SU-DHL-6 (cell line): ENCODE measurements around the gene IL33.

Experiments
- H2AFZ ChIP-seq: fragments of 200-600 bp; sonication (generic); 2 replicates; pipeline ENCODE4 v1.6.1; 2014; ENCODE audit warnings: low read depth, mild to moderate bottlenecking, moderate library complexity, mixed read lengths, antibody characterized with exemption, low read length; ENCODE audit not compliant: severe bottlenecking
- H3F3A ChIP-seq: fragments of 200-600 bp; shearing (Covaris generic); 2 replicates; pipeline ENCODE4 v1.6.0; 2016; ENCODE audit warnings: antibody characterized with exemption, mild to moderate bottlenecking; ENCODE audit not compliant: insufficient read depth
- H3K27ac ChIP-seq: fragments of 200-600 bp; sonication (generic); 2 replicates; pipeline ENCODE4 v1.5.1; 2016; ENCODE audit warnings: low read depth, mild to moderate bottlenecking, low read length, moderate library complexity, mixed read lengths
- H3K27me3 ChIP-seq: fragments of 200-600 bp; sonication (generic), shearing (Covaris generic); 2 replicates; pipeline ENCODE4 v1.6.0; 2014; ENCODE audit warnings: mild to moderate bottlenecking, low read length
- H3K36me3 ChIP-seq: fragments of 200-600 bp; sonication (generic); 2 replicates; pipeline ENCODE4 v1.6.1; 2014; ENCODE audit warnings: mild to moderate bottlenecking, low read length, mixed read lengths
- H3K4me2 ChIP-seq: fragments of 300-600, 200-600 bp; shearing (Covaris generic), sonication (generic); 2 replicates; pipeline ENCODE4 v1.6.0; 2014; ENCODE audit warnings: low read length, low read depth, mild to moderate bottlenecking; ENCODE audit not compliant: poor library complexity, severe bottlenecking
- H3K4me3 ChIP-seq: fragments of 200-600 bp; sonication (generic); 2 replicates; pipeline ENCODE4 v1.5.1; 2014; ENCODE audit warnings: antibody characterized with exemption, low read length, mild to moderate bottlenecking, mixed read lengths; ENCODE audit not compliant: insufficient read depth, poor library complexity, severe bottlenecking
- H3K79me2 ChIP-seq: fragments of 200-600 bp; sonication (generic); 2 replicates; pipeline ENCODE4 v1.6.1; 2014; ENCODE audit warnings: mild to moderate bottlenecking, low read length, moderate library complexity; ENCODE audit not compliant: insufficient read depth
- H3K9ac ChIP-seq: fragments of 200-600 bp; sonication (generic); 2 replicates; pipeline ENCODE4 v1.7.0; 2014; ENCODE audit warnings: mild to moderate bottlenecking, low read length
- H3K9me2 ChIP-seq: fragments of 200-600 bp; sonication (generic); replicated peaks from 2 replicates; pipeline ENCODE4 v1.6.1; 2014; ENCODE audit warnings: low read length; ENCODE audit not compliant: insufficient read depth
- H3K9me3 ChIP-seq: fragments of 200-600 bp; sonication (generic); 2 replicates; pipeline ENCODE4 v1.6.1; 2014; ENCODE audit warnings: low read length, mixed read lengths; ENCODE audit not compliant: insufficient read depth
- H4K20me1 ChIP-seq: fragments of 200-600 bp; sonication (generic); 2 replicates; pipeline ENCODE4 v1.6.1; 2014; ENCODE audit warnings: low read depth, mild to moderate bottlenecking, antibody characterized with exemption, low read length, moderate library complexity, mixed read lengths
- EZH2phosphoT487 ChIP-seq: fragments of 200-600 bp; sonication (generic), shearing (Covaris generic); conservative IDR thresholded peaks from 2 replicates; pipeline ENCODE4 v1.6.1; 2018; ENCODE audit warnings: mild to moderate bottlenecking, antibody characterized with exemption, low read length, moderate library complexity, mixed read lengths
- TF ChIP-seq, protein P1 (sequence below): fragments of 200-600 bp; sonication (generic); IDR thresholded peaks from one replicate; pipeline ENCODE4 v1.5.1; 2017; ENCODE audit warnings: antibody characterized with exemption, mild to moderate bottlenecking, low read length, moderate library complexity; ENCODE audit not compliant: insufficient read depth, poor library complexity, severe bottlenecking

The IL33 gene

DNA sequence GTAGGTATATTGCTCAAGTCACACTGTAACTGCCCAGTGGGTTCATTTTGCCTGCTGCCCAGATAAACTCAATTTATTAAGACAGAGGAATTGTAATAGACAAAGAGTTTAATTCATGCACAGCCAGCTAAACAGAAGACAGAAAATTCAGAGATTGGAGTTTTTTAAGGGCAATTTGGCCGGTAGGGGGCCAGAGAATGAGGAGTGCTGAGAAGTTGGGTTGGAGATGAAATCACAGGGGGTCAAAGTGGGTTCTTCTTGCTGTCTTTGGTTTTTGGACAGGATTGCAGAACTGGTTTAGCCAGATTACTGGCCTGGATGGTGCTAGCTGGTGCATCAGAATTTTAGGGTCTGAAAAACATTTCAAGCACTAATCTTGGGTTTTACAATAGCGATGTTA lies 20.7 kb upstream of the IL33 start:
- no peak overlapping the region for H3K9ac ChIP-seq
- H4K20me1 ChIP-seq: no peaks in the 10 kb centered on the region
- H3K4me2 ChIP-seq: no peak overlapping the region
- no peaks in the 10 kb centered on the region for H3K79me2 ChIP-seq
- H3F3A ChIP-seq: no peaks in the 10 kb centered on the region
- no peak overlapping the region for H2AFZ ChIP-seq
- H3K27me3 ChIP-seq: no peaks in the 10 kb centered on the region
- H3K27ac ChIP-seq: no peak overlapping the region
- TF ChIP-seq, protein P1, sequence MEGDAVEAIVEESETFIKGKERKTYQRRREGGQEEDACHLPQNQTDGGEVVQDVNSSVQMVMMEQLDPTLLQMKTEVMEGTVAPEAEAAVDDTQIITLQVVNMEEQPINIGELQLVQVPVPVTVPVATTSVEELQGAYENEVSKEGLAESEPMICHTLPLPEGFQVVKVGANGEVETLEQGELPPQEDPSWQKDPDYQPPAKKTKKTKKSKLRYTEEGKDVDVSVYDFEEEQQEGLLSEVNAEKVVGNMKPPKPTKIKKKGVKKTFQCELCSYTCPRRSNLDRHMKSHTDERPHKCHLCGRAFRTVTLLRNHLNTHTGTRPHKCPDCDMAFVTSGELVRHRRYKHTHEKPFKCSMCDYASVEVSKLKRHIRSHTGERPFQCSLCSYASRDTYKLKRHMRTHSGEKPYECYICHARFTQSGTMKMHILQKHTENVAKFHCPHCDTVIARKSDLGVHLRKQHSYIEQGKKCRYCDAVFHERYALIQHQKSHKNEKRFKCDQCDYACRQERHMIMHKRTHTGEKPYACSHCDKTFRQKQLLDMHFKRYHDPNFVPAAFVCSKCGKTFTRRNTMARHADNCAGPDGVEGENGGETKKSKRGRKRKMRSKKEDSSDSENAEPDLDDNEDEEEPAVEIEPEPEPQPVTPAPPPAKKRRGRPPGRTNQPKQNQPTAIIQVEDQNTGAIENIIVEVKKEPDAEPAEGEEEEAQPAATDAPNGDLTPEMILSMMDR: peak; percentile 20
- TF ChIP-seq EZH2phosphoT487: no peak
- H3K4me3 ChIP-seq: no peak overlapping the region
- H3K9me2 ChIP-seq: no peaks in the 10 kb centered on the region
- H3K9me3 ChIP-seq: no peaks in the 10 kb centered on the region
- H3K36me3 ChIP-seq: no peaks in the 10 kb centered on the region

DNA sequence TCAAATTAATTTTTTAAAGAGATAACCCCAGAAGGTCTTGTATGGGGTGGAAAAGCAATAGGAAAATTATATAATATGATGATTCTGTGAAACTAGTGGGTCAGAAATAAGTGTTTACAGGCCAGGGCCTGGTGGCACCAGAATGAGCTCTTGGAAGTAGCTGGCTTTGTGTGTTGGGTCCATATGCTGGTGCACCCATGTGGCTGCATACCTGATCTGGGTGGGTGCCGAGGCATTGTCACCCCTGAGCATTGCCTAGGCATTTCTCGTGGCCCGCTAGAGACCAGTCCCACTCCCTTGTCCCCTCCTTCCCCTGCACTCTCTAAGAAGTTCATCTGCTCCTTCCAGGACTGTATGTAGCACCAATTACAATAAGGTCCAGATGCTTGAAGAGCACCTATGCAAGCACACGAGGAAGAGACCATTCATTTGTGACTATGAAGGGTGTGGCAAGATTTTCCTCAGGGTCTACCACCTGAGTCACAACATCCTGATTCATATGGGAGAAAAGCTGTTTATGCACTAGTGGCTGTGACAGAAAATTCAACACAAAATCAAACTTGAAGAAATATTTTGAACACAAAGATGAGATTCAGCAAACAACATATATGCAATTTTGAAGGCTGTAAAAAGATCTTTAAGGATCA lies 19.8 kb upstream of the IL33 start:
- Histone ChIP-seq H3K27ac (no peak overlapping the region), H3K4me3 (no peak overlapping the region), H3K9ac (no peak overlapping the region), H4K20me1 (no peaks in the 10 kb centered on the region), H3K79me2 (no peaks in the 10 kb centered on the region), H3F3A (no peaks in the 10 kb centered on the region), H2AFZ (no peak overlapping the region), H3K4me2 (no peak overlapping the region), H3K36me3 (no peaks in the 10 kb centered on the region), H3K9me3 (no peaks in the 10 kb centered on the region), H3K9me2 (no peaks in the 10 kb centered on the region), H3K27me3 (no peaks in the 10 kb centered on the region)
- no peak for TF ChIP-seq EZH2phosphoT487
- TF ChIP-seq, protein P1: no peak

DNA sequence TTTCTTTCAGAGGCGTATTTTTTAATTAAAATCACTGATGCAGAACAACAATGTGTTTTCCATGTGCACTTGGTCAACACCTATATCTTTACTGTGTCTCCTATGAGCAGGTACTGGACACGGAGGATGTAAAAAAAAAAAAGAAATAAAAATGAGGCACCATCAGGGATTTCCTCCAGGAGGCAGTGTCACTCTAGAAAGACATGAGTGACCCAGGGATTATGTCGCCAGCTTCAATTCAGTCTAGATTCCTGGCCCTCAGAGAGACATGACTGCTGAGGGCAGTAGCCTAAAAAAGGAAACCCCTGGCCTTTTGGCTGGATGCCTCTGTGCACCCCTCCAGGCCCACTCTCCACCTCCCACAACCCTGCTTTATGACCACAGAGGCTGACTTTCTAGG lies 18.3 kb upstream of the IL33 start:
- no peak overlapping the region for H3K9ac ChIP-seq
- no peaks in the 10 kb centered on the region for H3F3A ChIP-seq
- no peaks in the 10 kb centered on the region for H4K20me1 ChIP-seq
- no peak overlapping the region for H2AFZ ChIP-seq
- no peaks in the 10 kb centered on the region for H3K79me2 ChIP-seq
- no peak overlapping the region for H3K4me3 ChIP-seq
- no peak for TF ChIP-seq EZH2phosphoT487
- TF ChIP-seq, protein P1: no peak
- H3K27me3 ChIP-seq: no peaks in the 10 kb centered on the region
- H3K4me2 ChIP-seq: no peak overlapping the region
- H3K9me3 ChIP-seq: no peaks in the 10 kb centered on the region
- no peaks in the 10 kb centered on the region for H3K36me3 ChIP-seq
- no peaks in the 10 kb centered on the region for H3K9me2 ChIP-seq
- no peak overlapping the region for H3K27ac ChIP-seq
